Breast epithelium (tissue), 4 donors: ENCODE measurements around the gene WNK2. TPM values are rescaled to one million over a fixed set of nuclear protein-coding genes. Genes with fewer than 3 reads are reported as not detected.
A peak's percentile ranks its signal among the peaks of the same experiment; 100 is the strongest.

Experiments
- DNase-seq, 2 donors: peaks; one replicate each; pipeline ENCODE4 v3.0.0-alpha.2; 2019; ENCODE audit warnings: low spot score in 2 of 2
- H3K27ac ChIP-seq, 2 donors: fragments of 200-600 bp; sonication (generic) in 1 of 2; one replicate each; pipeline ENCODE4 v1.5.1; 2016 to 2019; ENCODE audit warnings: mild to moderate bottlenecking in 1 of 2
- H3K27me3 ChIP-seq, 2 donors: fragments of 200-600 bp; sonication (generic) in 1 of 2; one replicate each; pipeline versions ENCODE4 v1.5.1 to v1.6.0; 2017 to 2019; ENCODE audit warnings: control low read depth in 1 of 2, mild to moderate bottlenecking in 1 of 2
- H3K36me3 ChIP-seq: fragments of 200-600 bp; one replicate; pipeline ENCODE4 v1.5.1; 2019
- H3K4me1 ChIP-seq, 2 donors: fragments of 200-600 bp; sonication (generic); one replicate each; pipeline ENCODE4 v1.5.1; 2016 to 2019; ENCODE audit warnings: control low read depth in 1 of 2
- H3K4me3 ChIP-seq, 3 donors: fragments of 200-600 bp; sonication (generic); 1 replicate in 2 of 3; 2 replicates in 1 of 3; pipeline ENCODE4 v1.5.1; 2016 to 2019; ENCODE audit warnings: mild to moderate bottlenecking in 3 of 3, moderate library complexity in 2 of 3
- H3K9me3 ChIP-seq, 2 donors: fragments of 200-600 bp; sonication (generic) in 1 of 2; one replicate each; pipeline ENCODE4 v1.5.1; 2016 to 2019; ENCODE audit warnings: control low read depth in 1 of 2
- POLR2A ChIP-seq: fragments of 450-650 bp; IDR thresholded peaks from one replicate; pipeline ENCODE4 v1.6.1; 2016; ENCODE audit warnings: antibody characterized with exemption, mild to moderate bottlenecking, moderate library complexity
- POLR2AphosphoS5 ChIP-seq, 3 donors: sonication (generic); formaldehyde crosslinking; IDR thresholded peaks; one replicate each; pipeline ENCODE4 v1.6.1; 2017; ENCODE audit warnings: antibody characterized with exemption in 3 of 3
- intact Hi-C: fragments of 100-400 bp; cut with DNase I; formaldehyde crosslinking; loops from one replicate; pipeline ENCODE4 v1.15.1; 2023; ENCODE audit warnings: low total_unique reads
- total RNA-seq, 3 donors: library from RNA; depleted of rRNA; stranded (reverse); fragments of >200 nt; gene quantifications; one replicate each; pipeline ENCODE4 v1.1.0, GENCODE V29; 2016
- TF ChIP-seq, protein P1 (sequence below), 3 donors: fragments of 450-650 bp; IDR thresholded peaks; one replicate each; pipeline ENCODE4 v1.5.1; 2016 to 2017; ENCODE audit warnings: antibody characterized with exemption in 3 of 3, mild to moderate bottlenecking in 3 of 3, moderate library complexity in 3 of 3

The WNK2 gene
- total RNA-seq, 3 donors from 2014 or later = 9.1 to 28.5 TPM; not detected in 1

DNA sequence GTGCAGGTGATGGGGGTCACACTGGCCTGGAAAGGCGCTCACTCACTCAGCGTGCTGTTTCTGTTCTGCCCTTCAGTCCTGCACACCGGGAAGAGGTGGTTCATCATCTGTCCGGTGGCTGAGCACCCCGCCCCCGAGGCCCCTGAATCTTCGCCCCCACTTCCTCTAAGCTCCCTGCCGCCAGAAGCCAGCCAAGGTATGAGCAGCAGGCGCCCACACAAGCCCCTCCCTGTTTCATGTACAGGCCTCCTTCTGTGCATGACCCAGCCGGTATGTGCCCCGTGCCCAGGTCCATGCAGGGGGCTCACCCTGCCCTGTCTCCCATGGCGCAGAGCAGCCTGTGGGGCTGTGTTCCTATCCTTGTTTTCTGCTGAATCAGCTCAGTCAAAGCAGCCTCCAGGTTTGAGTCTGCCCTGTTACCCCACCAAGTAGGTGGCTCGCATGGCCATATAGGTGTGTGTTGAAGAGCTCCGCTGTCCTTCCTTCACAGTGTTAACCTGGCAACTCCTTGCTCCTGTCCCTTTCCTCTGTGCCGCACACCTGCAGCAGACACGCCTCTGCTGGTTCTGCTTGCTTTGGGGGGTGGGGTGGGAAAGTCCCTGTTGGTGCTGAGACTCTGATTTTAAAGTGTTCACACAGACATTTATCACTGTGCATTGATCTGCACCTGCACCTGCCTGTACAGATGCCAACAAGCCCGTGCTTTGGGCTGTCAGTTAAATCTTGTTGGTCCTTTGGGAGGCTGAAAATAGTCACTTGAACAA is 84.8 kb downstream of the WNK2 start:
- TF ChIP-seq, protein P1, sequence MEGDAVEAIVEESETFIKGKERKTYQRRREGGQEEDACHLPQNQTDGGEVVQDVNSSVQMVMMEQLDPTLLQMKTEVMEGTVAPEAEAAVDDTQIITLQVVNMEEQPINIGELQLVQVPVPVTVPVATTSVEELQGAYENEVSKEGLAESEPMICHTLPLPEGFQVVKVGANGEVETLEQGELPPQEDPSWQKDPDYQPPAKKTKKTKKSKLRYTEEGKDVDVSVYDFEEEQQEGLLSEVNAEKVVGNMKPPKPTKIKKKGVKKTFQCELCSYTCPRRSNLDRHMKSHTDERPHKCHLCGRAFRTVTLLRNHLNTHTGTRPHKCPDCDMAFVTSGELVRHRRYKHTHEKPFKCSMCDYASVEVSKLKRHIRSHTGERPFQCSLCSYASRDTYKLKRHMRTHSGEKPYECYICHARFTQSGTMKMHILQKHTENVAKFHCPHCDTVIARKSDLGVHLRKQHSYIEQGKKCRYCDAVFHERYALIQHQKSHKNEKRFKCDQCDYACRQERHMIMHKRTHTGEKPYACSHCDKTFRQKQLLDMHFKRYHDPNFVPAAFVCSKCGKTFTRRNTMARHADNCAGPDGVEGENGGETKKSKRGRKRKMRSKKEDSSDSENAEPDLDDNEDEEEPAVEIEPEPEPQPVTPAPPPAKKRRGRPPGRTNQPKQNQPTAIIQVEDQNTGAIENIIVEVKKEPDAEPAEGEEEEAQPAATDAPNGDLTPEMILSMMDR (IDR thresholded peaks at IDR 0.05) = no peak
- TF ChIP-seq POLR2A (no peak), POLR2AphosphoS5 (IDR thresholded peaks at IDR 0.05) (no peak)
- Histone ChIP-seq H3K9me3 (no peaks in the 10 kb centered on the region), H3K4me3 (no peak overlapping the region), H3K27ac (no peak overlapping the region), H3K27me3 (no peaks in the 10 kb centered on the region), H3K4me1 (no peaks in the 10 kb centered on the region), H3K36me3 (no peaks in the 10 kb centered on the region)
- DNase-seq = peak in 1 of 2 donors; percentile 12
- intact Hi-C loops = no loop called here

DNA sequence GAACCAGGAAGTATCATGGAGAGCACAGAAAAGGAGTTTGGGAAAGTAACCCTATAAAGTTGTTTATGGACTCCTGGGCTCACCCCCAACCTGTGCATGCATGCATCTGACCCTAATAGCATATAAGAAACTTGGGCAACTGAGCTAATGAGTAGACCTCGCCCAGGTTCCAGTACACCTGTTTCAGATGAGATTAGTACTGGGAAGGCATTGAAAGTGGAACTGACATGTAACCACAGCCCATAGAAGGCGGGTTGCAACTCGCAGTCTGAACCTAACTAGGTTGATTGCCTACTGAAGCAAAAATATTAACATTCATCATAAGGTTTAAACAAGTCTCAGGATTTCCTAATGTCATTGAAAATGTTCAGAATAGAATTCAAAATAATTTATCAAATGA is 87.0 kb downstream of the WNK2 start:
- no peaks in the 10 kb centered on the region for H3K4me1 ChIP-seq
- no peaks in the 10 kb centered on the region for H3K36me3 ChIP-seq
- no peaks in the 10 kb centered on the region for H3K9me3 ChIP-seq
- no peak overlapping the region for H3K27ac ChIP-seq
- H3K4me3 ChIP-seq = no peak overlapping the region
- peak in 1 of 2 donors; percentile 6 for DNase-seq
- H3K27me3 ChIP-seq = no peaks in the 10 kb centered on the region
- TF ChIP-seq POLR2A = no peak
- TF ChIP-seq, protein P1 (IDR thresholded peaks at IDR 0.05) = no peak
- no peak for TF ChIP-seq POLR2AphosphoS5 (IDR thresholded peaks at IDR 0.05)
- intact Hi-C loops = no loop called here

DNA sequence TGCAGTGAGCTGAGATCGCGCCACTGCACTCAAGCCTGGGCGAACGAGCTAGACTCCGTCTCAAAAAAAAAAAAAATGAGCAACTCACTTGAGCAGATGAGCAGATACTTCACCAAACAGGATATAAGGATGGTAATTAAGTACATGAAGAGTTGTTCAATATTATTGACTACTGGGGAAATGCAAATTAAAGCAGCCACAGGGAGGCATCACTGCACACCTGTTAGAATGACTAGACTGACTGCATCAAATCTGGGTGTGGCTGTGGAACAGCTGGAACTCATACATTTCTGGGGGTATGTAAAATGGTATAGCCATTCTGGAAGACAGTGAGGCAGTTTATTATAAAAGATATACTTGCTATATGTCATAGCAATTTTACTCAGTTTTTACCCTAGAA is 93.0 kb downstream of the WNK2 start:
- Histone ChIP-seq H3K27ac (no peak overlapping the region), H3K9me3 (no peaks in the 10 kb centered on the region), H3K4me1 (no peaks in the 10 kb centered on the region), H3K4me3 (no peak overlapping the region), H3K36me3 (no peaks in the 10 kb centered on the region), H3K27me3 (no peaks in the 10 kb centered on the region)
- no peak for DNase-seq
- TF ChIP-seq POLR2A = no peak
- TF ChIP-seq POLR2AphosphoS5 (IDR thresholded peaks at IDR 0.05) = no peak
- TF ChIP-seq, protein P1 (IDR thresholded peaks at IDR 0.05) = no peak
- intact Hi-C loops = no loop called here

DNA sequence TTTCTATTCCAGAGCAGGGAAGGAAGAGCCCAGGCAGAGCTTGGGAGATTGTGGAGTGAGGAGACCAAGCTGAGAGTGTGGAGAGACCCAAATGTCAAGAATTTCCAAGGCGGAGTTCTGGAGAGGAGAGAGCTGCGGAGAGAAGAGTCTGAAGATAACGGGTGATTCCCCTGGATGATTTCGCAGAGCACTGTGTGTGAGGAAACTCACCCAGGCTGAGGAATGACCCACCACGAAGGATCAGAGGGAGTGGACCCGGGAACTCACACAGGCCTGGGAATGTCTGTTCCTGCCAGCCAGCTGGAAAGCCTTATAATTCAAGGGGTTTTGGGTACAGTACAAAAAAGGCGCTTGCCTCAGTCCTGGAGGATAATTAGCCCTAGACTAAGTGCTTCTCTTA is 94.2 kb downstream of the WNK2 start:
- H3K27ac ChIP-seq = no peak overlapping the region

More for the DNA sequence above, 94.2 kb downstream of the WNK2 start:
- TF ChIP-seq, protein P1 (IDR thresholded peaks at IDR 0.05) = no peak
- TF ChIP-seq POLR2AphosphoS5 (IDR thresholded peaks at IDR 0.05) (no peak), POLR2A (no peak)
- intact Hi-C loops = no loop called here
- H3K4me3 ChIP-seq = no peak overlapping the region
- H3K36me3 ChIP-seq = no peaks in the 10 kb centered on the region
- H3K9me3 ChIP-seq = no peaks in the 10 kb centered on the region
- H3K27me3 ChIP-seq = no peaks in the 10 kb centered on the region
- no peaks in the 10 kb centered on the region for H3K4me1 ChIP-seq
- peak in 1 of 2 donors; percentile 3 for DNase-seq
